ENCODE results near the gene GABRB1.
"Not testable (repeated sequence)": the region's sequence is repeated elsewhere in the genome, so short reads cannot be mapped to it uniquely, and the experiment has no call there.

GABRB1 gene

GRCh38 chr4:47213539-47213938 is 182.2 kb downstream of the GABRB1 start:
- no peak for DNase-seq

- DNase-seq, result no peak
These were observed 182.6 kb downstream of the GABRB1 start for GRCh38 chr4:47213971-47214370.

- no peak for DNase-seq
These were observed 184.4 kb downstream of the GABRB1 start for GRCh38 chr4:47215759-47216158.

GRCh38 chr4:47217291-47217690 is 185.9 kb downstream of the GABRB1 start:
- DNase-seq, result no peak

- no peak for DNase-seq
These were observed 186.5 kb downstream of the GABRB1 start for GRCh38 chr4:47217884-47218283.

GRCh38 chr4:47218631-47219030 is 187.3 kb downstream of the GABRB1 start:
- DNase-seq, result no peak

GRCh38 chr4:47219586-47219985 is 188.2 kb downstream of the GABRB1 start:
- no peak for DNase-seq

- no peak for DNase-seq
These were observed 190.4 kb downstream of the GABRB1 start for GRCh38 chr4:47221721-47222120.

GRCh38 chr4:47222276-47222675 is 190.9 kb downstream of the GABRB1 start:
- DNase-seq, result no peak

- DNase-seq, result no peak
These were observed 193.0 kb downstream of the GABRB1 start for GRCh38 chr4:47224361-47224760.

GRCh38 chr4:47235721-47236120 is 204.4 kb downstream of the GABRB1 start:
- no peak for DNase-seq

GRCh38 chr4:47238667-47239066 is 207.3 kb downstream of the GABRB1 start:
- no peak for DNase-seq

- DNase-seq, result no peak
These were observed 208.3 kb downstream of the GABRB1 start for GRCh38 chr4:47239649-47240048.

GRCh38 chr4:47251348-47252135 is 220.2 kb downstream of the GABRB1 start:
- no peak for DNase-seq

- DNase-seq, result no peak
These were observed 232.4 kb downstream of the GABRB1 start for GRCh38 chr4:47263721-47264120.

- DNase-seq, result no peak
These were observed 239.0 kb downstream of the GABRB1 start for GRCh38 chr4:47270201-47270888.

GRCh38 chr4:47271291-47271690 is 239.9 kb downstream of the GABRB1 start:
- no peak for DNase-seq

GRCh38 chr4:47274901-47275300 is 243.5 kb downstream of the GABRB1 start:
- DNase-seq, result no peak

GRCh38 chr4:47275595-47275994 is 244.2 kb downstream of the GABRB1 start:
- no peak for DNase-seq

- no peak for DNase-seq
These were observed 247.3 kb downstream of the GABRB1 start for GRCh38 chr4:47278631-47279030.

GRCh38 chr4:47287735-47288134 is 256.4 kb downstream of the GABRB1 start:
- DNase-seq, result no peak

GRCh38 chr4:47289805-47290204 is 258.4 kb downstream of the GABRB1 start:
- DNase-seq, result no peak

- DNase-seq, result not testable (repeated sequence)
These were observed 259.5 kb downstream of the GABRB1 start for GRCh38 chr4:47290873-47291272.

GRCh38 chr4:47309165-47309564 is 277.8 kb downstream of the GABRB1 start:
- DNase-seq, result no peak

GRCh38 chr4:47312170-47312569 is 280.8 kb downstream of the GABRB1 start:
- DNase-seq, result no peak

Data from CD4-positive, alpha-beta T cell treated with Interleukin-1 beta for 1 hour (primary cell).